MCF 10A (cell line): ENCODE measurements around the gene ZMYM2. TPM values are rescaled to one million over a fixed set of nuclear protein-coding genes. Genes with fewer than 3 reads are reported as not detected.
A peak's percentile ranks its signal among the peaks of the same experiment; 100 is the strongest.

ENCODE experiments used
- BruUV-seq: library from RNA; stranded (reverse); fragments of 400-500 nt; replicated peaks from 2 replicates; lab custom pipeline; 2021; lab: Mats Ljungman, UMichigan
- CTCF ChIA-PET: fragments of 300-600 bp; sonication (Branson Sonifier 250); formaldehyde crosslinking; extraction: SDS; loops from one replicate; lab custom pipeline; 2021; ENCODE audit warnings: antibody characterized with exemption, inconsistent platforms; lab: Yijun Ruan, JAX
- POLR2A ChIA-PET: fragments of 300-600, 350-650 bp; sonication (Branson Sonifier 250); formaldehyde crosslinking; extraction: SDS; loops from one replicate; lab custom pipeline; 2020; ENCODE audit warnings: antibody characterized with exemption, inconsistent platforms; lab: Yijun Ruan, JAX
- DNase-seq: peaks from one replicate; pipeline ENCODE4 v3.0.0-alpha.2; 2018; ENCODE audit not compliant: unreplicated experiment
- H3K27ac Mint-ChIP-seq: one replicate; pipeline ENCODE4 v1.8.0; 2022; ENCODE audit warnings: mild to moderate bottlenecking, low read depth, mixed read lengths; ENCODE audit not compliant: unreplicated experiment
- H3K27me3 Mint-ChIP-seq: one replicate; pipeline ENCODE4 v1.8.0; 2022; ENCODE audit warnings: mixed read lengths; ENCODE audit not compliant: insufficient read depth, unreplicated experiment
- H3K36me3 Mint-ChIP-seq: one replicate; pipeline ENCODE4 v1.8.0; 2022; ENCODE audit warnings: mild to moderate bottlenecking, moderate library complexity, mixed read lengths; ENCODE audit not compliant: insufficient read depth, unreplicated experiment
- H3K4me1 Mint-ChIP-seq: one replicate; pipeline ENCODE4 v1.8.0; 2022; ENCODE audit warnings: mixed read lengths; ENCODE audit not compliant: insufficient read depth, unreplicated experiment
- H3K4me3 Mint-ChIP-seq: one replicate; pipeline ENCODE4 v1.8.0; 2022; ENCODE audit warnings: mild to moderate bottlenecking, moderate library complexity, mixed read lengths; ENCODE audit not compliant: unreplicated experiment
- H3K9me3 Mint-ChIP-seq: one replicate; pipeline ENCODE4 v1.8.0; 2022; ENCODE audit warnings: mixed read lengths; ENCODE audit not compliant: unreplicated experiment
- intact Hi-C: fragments of 100-400 bp; cut with micrococcal nuclease; formaldehyde crosslinking; loops from 2 replicates; pipeline ENCODE4 v1.14.1; 2022
- total RNA-seq: library from RNA; stranded (reverse); gene quantifications from 2 replicates; pipeline ENCODE4 v1.2.3, GENCODE V29; 2022
- TF ChIP-seq, protein P1 (sequence below): fragments of 200-600 bp; IDR thresholded peaks from one replicate; pipeline ENCODE4 v1.8.0; 2022; ENCODE audit warnings: antibody characterized with exemption, mild to moderate bottlenecking; ENCODE audit not compliant: unreplicated experiment

Gene ZMYM2
- total RNA-seq, 1 experiment from 2014 or later, result 63.2 TPM

DNA sequence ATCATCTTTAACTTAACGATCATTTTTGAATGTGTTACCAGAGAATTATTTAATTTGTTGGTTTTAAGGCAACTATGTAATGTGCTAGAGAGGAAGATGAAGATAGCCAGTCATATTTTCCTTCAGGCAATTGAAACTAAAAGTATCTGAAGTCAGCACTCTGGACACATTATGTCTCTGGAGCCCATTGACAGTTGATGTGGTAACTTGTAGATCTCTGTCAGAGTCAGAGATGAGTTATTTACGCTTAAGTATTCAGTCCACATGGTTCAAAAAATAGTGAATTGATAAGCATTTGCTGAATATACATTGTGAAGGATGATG, 2.1 kb downstream of the ZMYM2 start:
- H3K27ac Mint-ChIP-seq, result peak overlapping the region; percentile 88
- intact Hi-C loops, result loop anchor here (1.0 to 2.0 kb wide), 2 partner anchors 33 to 98 kb away; partner anchors contain the start of gene ZMYM5
- CTCF ChIA-PET, result interaction anchor here (0.6 to 1.1 kb wide), 6 partner anchors 25 to 199 kb away, joined by 3 to 15 read pairs (median 4); no protein-coding TSS in a partner anchor
- H3K9me3 Mint-ChIP-seq, result no peaks in the 10 kb centered on the region
- BruUV-seq, result TSS peak; percentile 26
- H3K36me3 Mint-ChIP-seq, result peaks cover 45% of the 10 kb centered on the region
- TF ChIP-seq, protein P1, sequence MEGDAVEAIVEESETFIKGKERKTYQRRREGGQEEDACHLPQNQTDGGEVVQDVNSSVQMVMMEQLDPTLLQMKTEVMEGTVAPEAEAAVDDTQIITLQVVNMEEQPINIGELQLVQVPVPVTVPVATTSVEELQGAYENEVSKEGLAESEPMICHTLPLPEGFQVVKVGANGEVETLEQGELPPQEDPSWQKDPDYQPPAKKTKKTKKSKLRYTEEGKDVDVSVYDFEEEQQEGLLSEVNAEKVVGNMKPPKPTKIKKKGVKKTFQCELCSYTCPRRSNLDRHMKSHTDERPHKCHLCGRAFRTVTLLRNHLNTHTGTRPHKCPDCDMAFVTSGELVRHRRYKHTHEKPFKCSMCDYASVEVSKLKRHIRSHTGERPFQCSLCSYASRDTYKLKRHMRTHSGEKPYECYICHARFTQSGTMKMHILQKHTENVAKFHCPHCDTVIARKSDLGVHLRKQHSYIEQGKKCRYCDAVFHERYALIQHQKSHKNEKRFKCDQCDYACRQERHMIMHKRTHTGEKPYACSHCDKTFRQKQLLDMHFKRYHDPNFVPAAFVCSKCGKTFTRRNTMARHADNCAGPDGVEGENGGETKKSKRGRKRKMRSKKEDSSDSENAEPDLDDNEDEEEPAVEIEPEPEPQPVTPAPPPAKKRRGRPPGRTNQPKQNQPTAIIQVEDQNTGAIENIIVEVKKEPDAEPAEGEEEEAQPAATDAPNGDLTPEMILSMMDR, result no peak
- H3K27me3 Mint-ChIP-seq, result no peaks in the 10 kb centered on the region
- POLR2A ChIA-PET, result interaction anchor here (0.8 to 1.2 kb wide), 6 partner anchors 28 to 180 kb away, joined by 3 to 13 read pairs (median 5); partner anchors contain the start of genes PSPC1 and ZMYM5
- peak; percentile 14 for DNase-seq
- peaks cover 6% of the 10 kb centered on the region for H3K4me1 Mint-ChIP-seq
- peak overlapping the region; percentile 92 for H3K4me3 Mint-ChIP-seq

DNA sequence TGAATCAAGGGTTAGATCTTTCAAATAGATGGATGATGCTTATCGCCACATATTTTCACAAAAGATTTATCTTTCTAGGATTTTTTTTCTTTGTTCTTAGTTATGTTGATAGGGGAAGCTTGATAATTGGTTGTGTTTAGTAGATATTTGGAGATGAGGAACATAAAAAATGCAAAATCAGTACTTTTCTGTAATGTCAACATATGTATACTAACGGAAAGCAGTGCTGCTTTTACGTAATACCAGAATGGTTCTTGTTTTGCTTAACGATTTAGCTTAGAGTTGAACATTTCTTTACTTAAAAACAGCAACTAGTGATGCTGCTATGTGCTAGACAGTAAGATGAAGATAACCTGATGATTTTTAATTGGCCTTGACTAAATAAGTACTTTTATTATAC, 3.0 kb downstream of the ZMYM2 start:
- TF ChIP-seq, protein P1, result no peak
- no peak for DNase-seq
- Mint-ChIP-seq H3K36me3 (peaks cover 45% of the 10 kb centered on the region), H3K4me3 (peak overlapping the region; percentile 57), H3K27me3 (no peaks in the 10 kb centered on the region), H3K9me3 (no peaks in the 10 kb centered on the region), H3K27ac (peak overlapping the region; percentile 29), H3K4me1 (peaks cover 6% of the 10 kb centered on the region)
- CTCF ChIA-PET, result interaction anchor here (0.6 to 1.1 kb wide), 3 partner anchors 10 to 72 kb away, joined by 3 to 4 read pairs (median 3); no protein-coding TSS in a partner anchor
- intact Hi-C loops, result loop anchor here (2.0 kb wide), 1 partner anchor 99 kb away; the partner anchor contains the start of gene ZMYM5
- POLR2A ChIA-PET, result interaction anchor here (0.6 to 1.6 kb wide), 3 partner anchors 34 to 1497 kb away, joined by 3 to 11 read pairs (median 5); partner anchors contain the start of gene ZMYM5
- no TSS peak for BruUV-seq

DNA sequence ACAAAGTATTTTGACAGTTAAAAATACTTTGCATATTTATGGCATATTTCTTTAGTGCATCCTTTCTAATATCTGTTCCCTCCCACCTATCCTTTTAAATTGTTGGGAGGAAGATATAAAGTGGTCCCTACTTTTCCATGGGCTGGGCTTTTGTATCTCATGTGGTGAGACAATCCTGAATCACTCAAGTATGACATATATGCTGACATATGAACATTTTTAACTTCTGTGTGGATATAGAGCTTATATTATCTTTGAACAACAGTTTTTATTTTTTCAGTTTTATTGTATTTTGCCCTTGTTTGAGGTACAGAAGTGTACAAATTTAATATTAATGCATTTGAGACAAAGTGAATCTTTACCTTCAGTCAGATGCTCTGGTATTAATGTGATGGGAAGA, 3.4 kb downstream of the ZMYM2 start:
- no TSS peak for BruUV-seq
- H3K27ac Mint-ChIP-seq, result no peak overlapping the region
- peak overlapping the region; percentile 57 for H3K4me3 Mint-ChIP-seq
- no peaks in the 10 kb centered on the region for H3K27me3 Mint-ChIP-seq
- CTCF ChIA-PET, result interaction anchor here (0.8 to 1.1 kb wide), 2 partner anchors 9 to 35 kb away, joined by 3 to 4 read pairs; no protein-coding TSS in a partner anchor
- TF ChIP-seq, protein P1, result no peak
- peaks cover 6% of the 10 kb centered on the region for H3K4me1 Mint-ChIP-seq
- POLR2A ChIA-PET, result interaction anchor here (1.3 to 1.6 kb wide), 2 partner anchors 35 to 98 kb away, joined by 5 to 11 read pairs; partner anchors contain the start of gene ZMYM5
- peaks cover 45% of the 10 kb centered on the region for H3K36me3 Mint-ChIP-seq
- H3K9me3 Mint-ChIP-seq, result no peaks in the 10 kb centered on the region
- no peak for DNase-seq
- intact Hi-C loops, result loop anchor here (2.0 kb wide), 1 partner anchor 99 kb away; the partner anchor contains the start of gene ZMYM5

DNA sequence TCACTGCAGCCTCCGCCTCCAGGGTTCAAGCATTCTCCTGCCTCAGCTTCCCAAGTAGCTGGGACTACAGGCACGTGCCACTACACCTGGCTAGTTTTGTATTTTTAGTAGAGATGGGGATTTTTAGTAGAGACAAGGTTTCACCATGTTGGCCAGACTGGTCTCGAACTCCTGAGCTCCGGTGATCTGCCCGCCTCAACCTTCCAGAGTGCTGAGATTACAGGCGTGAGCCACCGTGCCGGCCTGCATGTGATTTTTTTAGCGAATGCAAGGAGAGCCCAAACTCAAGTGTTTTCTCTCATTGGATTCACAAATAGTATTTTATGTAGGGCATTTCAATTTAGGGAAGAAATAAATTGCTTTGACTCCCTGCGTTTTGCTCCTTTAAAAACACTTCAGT, 4.4 kb downstream of the ZMYM2 start:
- BruUV-seq, result no TSS peak
- no peak overlapping the region for H3K4me3 Mint-ChIP-seq

More for the DNA sequence above, 4.4 kb downstream of the ZMYM2 start:
- H3K9me3 Mint-ChIP-seq, result no peaks in the 10 kb centered on the region
- H3K36me3 Mint-ChIP-seq, result peaks cover 45% of the 10 kb centered on the region
- ChIA-PET POLR2A (interaction anchor here (0.6 to 1.0 kb wide), 3 partner anchors 20 to 723 kb away, joined by 3 to 4 read pairs (median 3); no protein-coding TSS in a partner anchor), CTCF (interaction anchor here (0.6 to 1.0 kb wide), 3 partner anchors 33 to 54 kb away, joined by 3 to 4 read pairs (median 4); no protein-coding TSS in a partner anchor)
- intact Hi-C loops, result no loop called here
- no peak for DNase-seq
- H3K27me3 Mint-ChIP-seq, result no peaks in the 10 kb centered on the region
- TF ChIP-seq, protein P1, result no peak
- peaks cover 6% of the 10 kb centered on the region for H3K4me1 Mint-ChIP-seq
- no peak overlapping the region for H3K27ac Mint-ChIP-seq
